Lower leg skin (tissue), 4 donors: ENCODE data around the gene EVA1A. TPM values are rescaled to one million over a fixed set of nuclear protein-coding genes. Genes with fewer than 3 reads are reported as not detected.

ENCODE experiments used
- DNase-seq, 2 donors: peaks; one replicate each; pipeline ENCODE4 v3.0.0-alpha.2; 2019; ENCODE audit warnings: low spot score in 2 of 2
- H3K4me3 ChIP-seq: fragments of 200-600 bp; sonication (generic); 2 replicates; pipeline ENCODE4 v1.5.1; 2017; ENCODE audit warnings: mild to moderate bottlenecking, low read depth; ENCODE audit not compliant: poor library complexity, severe bottlenecking
- CTCF ChIP-seq, 3 donors: fragments of 450-650 bp; IDR thresholded peaks; one replicate each; pipeline ENCODE4 v1.5.1; 2016; ENCODE audit warnings: antibody characterized with exemption in 3 of 3, mild to moderate bottlenecking in 3 of 3, moderate library complexity in 2 of 3
- POLR2A ChIP-seq, 2 donors: fragments of 450-650 bp; IDR thresholded peaks; one replicate each; pipeline ENCODE4 v1.6.1; 2016 to 2017; ENCODE audit warnings: antibody characterized with exemption in 2 of 2, mild to moderate bottlenecking in 1 of 2, moderate library complexity in 1 of 2
- WGBS, 2 donors: methylation state at CpG; one replicate each; pipeline ENCODE4 v1.1.5; 2018; 5-methylcytosine and 5-hydroxymethylcytosine counted together
- intact Hi-C: fragments of 100-400 bp; cut with DNase I; formaldehyde crosslinking; loops from one replicate; pipeline ENCODE4 v1.15.0; 2023; ENCODE audit warnings: low total_unique reads
- total RNA-seq, 4 donors: library from RNA; depleted of rRNA; stranded (reverse); fragments of >200 nt; gene quantifications; one replicate each; pipeline ENCODE4 v1.1.0, GENCODE V29; 2016

EVA1A gene
- total RNA-seq, 4 donors from 2014 or later: 6.6 to 12.9 (median 9.1) TPM

GRCh38 chr2:75564026-75564688 lies 3.4 kb upstream of the EVA1A start:
- 90% methylated on average over 9 of the region's 9 CpGs for WGBS, 2 donors
- TF ChIP-seq POLR2A (IDR thresholded peaks at IDR 0.05) (no peak), CTCF (IDR thresholded peaks at IDR 0.05) (no peak)
- DNase-seq: peak in 1 of 2 donors; percentile 31
- intact Hi-C loops: no loop called here
- no peak overlapping the region for H3K4me3 ChIP-seq

- intact Hi-C loops: no loop called here
Observed at GRCh38 chr2:75563591-75563990, 2.9 kb upstream of the EVA1A start.

GRCh38 chr2:75562513-75562864 lies 1.8 kb upstream of the EVA1A start:
- DNase-seq: no peak
- TF ChIP-seq POLR2A (IDR thresholded peaks at IDR 0.05) (no peak), CTCF (IDR thresholded peaks at IDR 0.05) (no peak)
- intact Hi-C loops: no loop called here
- H3K4me3 ChIP-seq: no peak overlapping the region
- 70 to 84% methylated on average over 5 of the region's 5 CpGs for WGBS, 2 donors

More at GRCh38 chr2:75563591-75563990, 2.9 kb upstream of the EVA1A start:
- DNase-seq: no peak
- H3K4me3 ChIP-seq: no peak overlapping the region
- no peak for TF ChIP-seq CTCF (IDR thresholded peaks at IDR 0.05)
- TF ChIP-seq POLR2A (IDR thresholded peaks at IDR 0.05): no peak
- WGBS, 2 donors: 93% methylated on average over 3 of the region's 3 CpGs

DNA sequence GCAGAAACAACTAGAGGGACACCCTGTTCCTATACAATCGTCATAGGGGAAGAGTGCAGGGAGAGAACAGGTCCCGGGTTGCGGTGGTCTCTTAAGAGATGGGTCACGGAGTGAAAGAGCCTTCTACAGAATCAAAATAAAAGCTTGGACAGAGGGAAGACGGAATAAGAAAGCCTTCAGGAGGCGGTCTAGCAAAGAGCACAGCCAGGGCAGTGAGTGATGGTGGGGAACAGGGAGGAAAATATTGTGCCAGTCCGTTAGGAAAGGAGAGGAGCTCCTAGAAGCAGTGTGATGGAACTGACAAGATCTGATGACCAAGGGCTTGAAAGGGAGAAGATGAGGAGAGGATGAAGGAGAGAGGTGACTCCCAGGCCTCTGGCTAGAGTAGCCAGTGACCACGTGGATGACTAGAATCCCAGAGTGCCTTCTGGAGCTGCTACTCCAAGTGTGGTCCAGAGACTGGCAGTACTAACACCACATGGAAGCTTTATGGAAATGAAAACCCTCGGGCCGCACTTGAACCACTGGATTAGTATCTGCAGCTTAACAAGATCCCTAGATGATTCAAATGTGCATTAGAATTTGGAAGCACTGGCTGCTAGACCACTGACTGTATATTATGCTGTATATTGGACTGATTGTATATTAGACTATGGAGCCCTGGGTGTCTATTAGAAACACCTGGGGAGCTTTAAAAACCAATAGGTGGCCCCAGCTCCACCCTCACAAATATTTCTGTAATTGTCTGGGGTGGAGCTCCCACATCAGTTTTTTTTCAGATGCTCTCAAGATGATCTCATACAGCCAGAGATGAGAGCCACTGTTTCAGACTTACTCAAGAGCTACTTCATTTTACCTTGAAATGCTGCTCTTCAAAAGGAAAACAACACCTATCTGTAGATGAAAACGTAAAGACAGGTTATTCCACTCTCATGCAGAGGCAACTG lies 1.1 kb upstream of the EVA1A start:
- intact Hi-C loops: no loop called here
- TF ChIP-seq CTCF (IDR thresholded peaks at IDR 0.05) (no peak), POLR2A (IDR thresholded peaks at IDR 0.05) (no peak)
- 70 to 74% methylated on average over 11 of the region's 11 CpGs for WGBS, 2 donors
- H3K4me3 ChIP-seq: no peak overlapping the region
- no peak for DNase-seq

DNA sequence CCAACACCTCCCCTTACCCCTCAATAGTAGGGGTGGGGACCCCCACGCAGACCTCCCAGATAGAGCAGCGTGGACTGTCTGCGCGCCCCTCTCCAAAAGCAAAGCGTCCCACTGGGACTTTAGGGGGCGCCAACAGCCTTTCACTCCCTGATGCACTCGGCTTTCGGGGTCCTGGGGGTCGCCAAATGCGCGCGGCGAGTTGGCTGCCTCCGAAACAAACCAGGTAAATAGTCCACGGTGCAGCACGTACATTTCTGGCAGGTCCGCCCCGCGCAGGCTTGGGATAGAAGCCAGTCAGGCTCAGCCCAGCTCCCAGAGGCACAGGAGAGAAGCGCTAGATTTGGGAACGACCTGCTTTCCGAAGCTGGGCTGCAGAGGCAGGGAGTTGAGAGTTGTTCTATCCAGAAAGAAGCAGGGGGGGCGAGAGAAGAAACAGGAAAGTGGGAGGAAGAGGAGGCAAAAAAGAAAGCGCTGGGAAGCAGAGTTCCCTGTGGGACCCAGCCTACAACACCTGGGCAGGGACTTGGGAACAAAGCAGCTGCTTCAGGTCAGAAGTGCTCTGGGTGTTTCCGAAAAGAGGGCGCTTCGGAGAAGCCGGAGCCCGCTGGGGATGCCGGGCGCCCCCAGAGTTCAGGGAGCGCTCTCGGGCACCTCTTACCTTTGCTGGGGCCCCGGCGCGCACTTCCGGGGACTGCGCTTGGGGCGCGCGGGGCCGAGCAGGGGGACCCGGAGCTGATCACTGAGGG lies 544 bp downstream of the EVA1A start:
- intact Hi-C loops: no loop called here
- no peak for TF ChIP-seq CTCF (IDR thresholded peaks at IDR 0.05)
- no peak for TF ChIP-seq POLR2A (IDR thresholded peaks at IDR 0.05)
- H3K4me3 ChIP-seq: peak overlapping the region; percentile 26
- DNase-seq: peak in 1 of 2 donors; percentile 86
- 1 to 2% methylated on average over 29 to 33 of the region's 43 CpGs for WGBS, 2 donors
